Measurements from ENCODE around the gene MYPN. TPM values are rescaled to one million over a fixed set of nuclear protein-coding genes. Genes with fewer than 3 reads are reported as not detected.

MYPN gene
- total RNA-seq, 1 experiment from 2014 or later: not detected

- Histone ChIP-seq H4K5ac (ENCODE audit: insufficient read length, low read depth, low read length) (no peak overlapping the region), H3K56ac (ENCODE audit: insufficient read length, low read depth, low read length) (no peak overlapping the region), H2AFZ (ENCODE audit: low read length) (no peak overlapping the region), H3K14ac (ENCODE audit: insufficient read depth, low read length) (no peak overlapping the region), H4K91ac (ENCODE audit: insufficient read length, low read depth, low read length) (no peak overlapping the region), H2BK120ac (ENCODE audit: low read depth, low read length, poor library complexity, severe bottlenecking) (no peak overlapping the region), H2BK12ac (ENCODE audit: insufficient read length, low read depth, low read length) (no peak overlapping the region), H3K23me2 (ENCODE audit: insufficient read length, low read depth, low read length, poor library complexity, severe bottlenecking) (no peaks in the 10 kb centered on the region), H3K18ac (ENCODE audit: insufficient read length, low read depth, low read length) (no peak overlapping the region), H2BK20ac (ENCODE audit: low read depth, low read length, poor library complexity, severe bottlenecking) (no peak overlapping the region), H3K79me2 (ENCODE audit: insufficient read depth, low read length) (no peaks in the 10 kb centered on the region), H2AK5ac (ENCODE audit: insufficient read length, low read length) (no peak overlapping the region), H3K27ac (ENCODE audit: insufficient read length, low read depth, low read length) (no peak overlapping the region), H3K23ac (ENCODE audit: insufficient read length, low read depth, low read length) (no peak overlapping the region), H3K4ac (ENCODE audit: low read depth, low read length) (no peak overlapping the region), H2BK5ac (ENCODE audit: insufficient read length, low read length) (no peak overlapping the region), H4K20me1 (ENCODE audit: control insufficient read depth, insufficient read depth, insufficient read length) (no peaks in the 10 kb centered on the region), H3K79me1 (ENCODE audit: insufficient read depth, low read depth, low read length, poor library complexity, severe bottlenecking) (no peaks in the 10 kb centered on the region), H4K8ac (replicated peaks; ENCODE audit: insufficient read length, low read depth, low read length) (no peak overlapping the region), H3T11ph (ENCODE audit: low read length) (no peak overlapping the region), H3K27me3 (ENCODE audit: insufficient read depth, low read length) (no peaks in the 10 kb centered on the region), H2BK15ac (ENCODE audit: low read depth, low read length) (no peak overlapping the region), H3K4me2 (ENCODE audit: insufficient read depth, insufficient read length, low read length) (no peak overlapping the region), H3K9ac (ENCODE audit: extremely low read depth, insufficient read length, low read length) (no peak overlapping the region), H3K4me1 (ENCODE audit: insufficient read depth, low read length) (peaks cover 3% of the 10 kb centered on the region), H3K9me3 (ENCODE audit: control insufficient read depth, low read depth, low read length) (no peaks in the 10 kb centered on the region)
- Mint-ChIP-seq H3K36me3 (ENCODE audit: insufficient read depth in 1 of 3, low read depth in 3 of 3) (no peaks in the 10 kb centered on the region), H3K27me3 (ENCODE audit: low read depth) (peaks cover 52% of the 10 kb centered on the region), H3K4me1 (peaks cover 15 to 22% of the 10 kb centered on the region in 2 experiments), H3K9me3 (no peaks in the 10 kb centered on the region), H3K27ac (no peak overlapping the region), H3K4me3 (no peak overlapping the region)
- no peak for TF ChIP-seq CTCF (conservative IDR thresholded peaks at IDR 0.05)
- no CpG with 5 or more reads among the region's 4 CpGs for WGBS (ENCODE audit: extremely low coverage, insufficient read length, low lambda C conversion rate)
- DNase-seq: no peak
Measured at GRCh38 chr10:68249297-68249696, 140.0 kb downstream of the MYPN start.

All from H9 (cell line).